Measurements from ENCODE around the gene STRADA. TPM values are rescaled to one million over a fixed set of nuclear protein-coding genes. Genes with fewer than 3 reads are reported as not detected.
A peak's percentile ranks its signal among the peaks of the same experiment; 100 is the strongest.

STRADA gene
- polyA plus RNA-seq (2011; rRNA removed) (28.0 and 28.1 TPM in 2 replicates), polyA minus RNA-seq (2011; rRNA and poly(A)+ RNA removed) (25.8 and 27.9 TPM in 2 replicates)

DNA sequence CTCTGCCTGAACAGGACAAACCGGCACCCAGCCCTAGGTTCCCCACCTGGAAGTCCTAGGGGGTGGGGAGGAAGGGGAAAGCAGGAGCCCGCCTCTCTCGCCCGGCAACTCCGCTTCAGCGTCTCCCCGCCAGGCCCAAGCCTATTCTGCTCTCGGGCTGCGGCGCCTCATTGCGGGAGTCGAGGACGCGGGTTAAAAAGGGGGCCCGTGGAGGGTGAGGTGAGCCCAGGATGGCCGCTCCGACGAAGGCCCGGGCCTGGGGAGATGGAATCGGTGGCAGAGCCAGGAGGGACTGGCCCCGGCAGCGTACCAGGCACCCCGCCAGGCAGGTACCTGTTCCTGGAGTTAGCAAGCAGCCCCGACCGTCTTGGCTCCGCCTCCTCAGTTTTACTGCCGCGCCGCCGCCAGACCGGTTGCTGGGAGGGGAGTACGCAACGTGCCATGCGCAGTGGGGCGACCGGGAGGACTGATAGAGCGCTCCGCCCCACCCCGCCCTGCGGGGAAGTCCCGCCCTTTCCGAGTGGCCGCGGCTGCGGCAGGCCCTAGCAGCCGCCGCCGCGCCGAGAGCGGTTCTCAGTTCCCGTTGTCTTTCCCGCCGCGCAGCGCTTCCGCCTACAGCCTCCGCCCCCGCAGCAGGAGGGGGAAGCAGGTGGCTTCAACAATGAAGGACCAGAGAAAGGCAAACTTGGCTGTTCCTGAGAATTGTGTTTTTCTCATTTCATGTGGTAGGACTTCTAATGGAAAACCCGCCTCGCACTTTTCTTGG lies at the start of gene STRADA:
Gene STRADA, minus strand, starts transcription at position 392 of the 766 bp plus-strand sequence. CDS start 13,430 bp downstream, outside the sequence.
- Histone ChIP-seq H3K27ac (ENCODE audit: low read depth, low read length) (peak within 1 kb of the TSS; percentile 71), H3K9me3 (ENCODE audit: control insufficient read depth, insufficient read depth, low read length) (peaks cover 5% of the 10 kb centered on the region; the same call in 1 of the 2 replicates), H3K4me3 (ENCODE audit: low read depth, low read length) (peak within 1 kb of the TSS; percentile 83), H3K27me3 (ENCODE audit: control insufficient read depth, insufficient read depth, low read length) (no peaks in the 10 kb centered on the region)
- POLR2A ChIA-PET = interaction anchor here (0.9 kb wide), 1 partner anchor 14 kb away, joined by 3 read pairs; no protein-coding TSS in a partner anchor
- TF ChIP-seq CTCF (IDR thresholded peaks at IDR 0.05; ENCODE audit: low read depth, low read length) = no peak
- DNase-seq (ENCODE audit: low read depth, low spot score) = peak; percentile 89
- CTCF ChIA-PET = interaction anchor here (0.7 kb wide), 1 partner anchor 40 kb away, joined by 4 read pairs; no protein-coding TSS in a partner anchor

- ChIA-PET POLR2A (no interaction called here), CTCF (interaction anchor here (0.8 kb wide), 1 partner anchor 45 kb away, joined by 3 read pairs; no protein-coding TSS in a partner anchor)
- H3K9me3 ChIP-seq (ENCODE audit: control insufficient read depth, insufficient read depth, low read length) = no peaks in the 10 kb centered on the region
- no peak overlapping the region for H3K27ac ChIP-seq (ENCODE audit: low read depth, low read length)
- DNase-seq (ENCODE audit: low read depth, low spot score) = no peak
- H3K4me3 ChIP-seq (ENCODE audit: low read depth, low read length) = no peak overlapping the region
- H3K27me3 ChIP-seq (ENCODE audit: control insufficient read depth, insufficient read depth, low read length) = no peaks in the 10 kb centered on the region
- TF ChIP-seq CTCF (IDR thresholded peaks at IDR 0.05; ENCODE audit: low read depth, low read length) = no peak
Observed at GRCh38 chr17:63790057-63790456, 48.5 kb upstream of the STRADA start.

- ChIA-PET POLR2A (interaction anchor here (1.7 kb wide), 1 partner anchor 14 kb away, joined by 10 read pairs; the partner anchor contains the start of genes CCDC47 and DDX42), CTCF (no interaction called here)
- DNase-seq (ENCODE audit: low read depth, low spot score) = no peak
- H3K27ac ChIP-seq (ENCODE audit: low read depth, low read length) = no peak overlapping the region
- H3K4me3 ChIP-seq (ENCODE audit: low read depth, low read length) = no peak overlapping the region
- no peak for TF ChIP-seq CTCF (IDR thresholded peaks at IDR 0.05; ENCODE audit: low read depth, low read length)
- no peaks in the 10 kb centered on the region for H3K27me3 ChIP-seq (ENCODE audit: control insufficient read depth, insufficient read depth, low read length)
- no peaks in the 10 kb centered on the region for H3K9me3 ChIP-seq (ENCODE audit: control insufficient read depth, insufficient read depth, low read length)
Observed at GRCh38 chr17:63786971-63787711, 45.5 kb upstream of the STRADA start.

DNA sequence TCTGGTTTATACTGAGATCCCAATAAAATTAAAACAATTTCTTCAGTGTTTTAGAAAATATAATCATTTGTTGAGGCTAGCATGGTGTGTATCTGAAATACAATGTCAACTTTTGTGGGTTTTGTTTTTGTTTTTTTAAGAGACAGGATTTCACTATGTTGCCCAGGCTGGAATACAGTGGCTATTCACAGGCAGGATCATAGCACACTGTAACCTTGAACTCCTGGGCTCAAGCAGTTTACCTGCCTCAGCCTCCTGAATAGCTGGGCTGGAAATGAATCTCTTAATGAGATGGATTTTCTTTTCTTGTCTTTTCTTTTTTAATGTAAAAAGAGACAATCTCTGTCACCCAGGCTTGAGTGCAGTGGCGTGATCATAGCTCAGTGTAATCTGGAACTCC lies 44.5 kb upstream of the STRADA start:
- no peak overlapping the region for H3K27ac ChIP-seq (ENCODE audit: low read depth, low read length)
- no peak overlapping the region for H3K4me3 ChIP-seq (ENCODE audit: low read depth, low read length)
- no peaks in the 10 kb centered on the region for H3K27me3 ChIP-seq (ENCODE audit: control insufficient read depth, insufficient read depth, low read length)
- ChIA-PET POLR2A (interaction anchor here (0.9 to 1.7 kb wide), 2 partner anchors 11 to 12 kb away, joined by 3 to 10 read pairs; partner anchors contain the start of genes CCDC47 and DDX42), CTCF (interaction anchor here (0.8 kb wide), 1 partner anchor 186 kb away, joined by 3 read pairs; the partner anchor contains the start of gene TACO1)
- no peak for TF ChIP-seq CTCF (IDR thresholded peaks at IDR 0.05; ENCODE audit: low read depth, low read length)
- no peaks in the 10 kb centered on the region for H3K9me3 ChIP-seq (ENCODE audit: control insufficient read depth, insufficient read depth, low read length)
- DNase-seq (ENCODE audit: low read depth, low spot score) = no peak
